Measurements from ENCODE around the gene POGLUT2.
"Not testable (repeated sequence)": the region's sequence is repeated elsewhere in the genome, so short reads cannot be mapped to it uniquely, and the experiment has no call there.

The POGLUT2 gene

DNA sequence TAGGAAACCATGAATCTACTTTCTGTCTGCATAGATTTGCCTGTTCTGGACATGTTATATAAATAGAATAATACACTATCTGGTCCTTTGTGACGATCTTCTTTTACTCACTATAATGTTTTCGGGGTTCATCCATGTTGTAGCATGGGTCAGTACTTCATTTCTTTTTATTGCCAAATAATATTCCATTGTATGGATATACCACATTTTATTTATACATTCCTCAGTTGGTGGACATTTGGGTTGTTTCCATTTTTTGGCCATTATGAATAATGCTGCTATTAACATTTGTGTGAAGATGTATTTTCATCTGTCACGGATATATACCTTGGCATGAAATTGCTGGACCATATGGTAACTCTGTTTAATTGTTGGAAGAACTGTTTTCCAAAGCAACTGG lies 6.9 kb upstream of the POGLUT2 start:
- DNase-seq, result no peak

DNA sequence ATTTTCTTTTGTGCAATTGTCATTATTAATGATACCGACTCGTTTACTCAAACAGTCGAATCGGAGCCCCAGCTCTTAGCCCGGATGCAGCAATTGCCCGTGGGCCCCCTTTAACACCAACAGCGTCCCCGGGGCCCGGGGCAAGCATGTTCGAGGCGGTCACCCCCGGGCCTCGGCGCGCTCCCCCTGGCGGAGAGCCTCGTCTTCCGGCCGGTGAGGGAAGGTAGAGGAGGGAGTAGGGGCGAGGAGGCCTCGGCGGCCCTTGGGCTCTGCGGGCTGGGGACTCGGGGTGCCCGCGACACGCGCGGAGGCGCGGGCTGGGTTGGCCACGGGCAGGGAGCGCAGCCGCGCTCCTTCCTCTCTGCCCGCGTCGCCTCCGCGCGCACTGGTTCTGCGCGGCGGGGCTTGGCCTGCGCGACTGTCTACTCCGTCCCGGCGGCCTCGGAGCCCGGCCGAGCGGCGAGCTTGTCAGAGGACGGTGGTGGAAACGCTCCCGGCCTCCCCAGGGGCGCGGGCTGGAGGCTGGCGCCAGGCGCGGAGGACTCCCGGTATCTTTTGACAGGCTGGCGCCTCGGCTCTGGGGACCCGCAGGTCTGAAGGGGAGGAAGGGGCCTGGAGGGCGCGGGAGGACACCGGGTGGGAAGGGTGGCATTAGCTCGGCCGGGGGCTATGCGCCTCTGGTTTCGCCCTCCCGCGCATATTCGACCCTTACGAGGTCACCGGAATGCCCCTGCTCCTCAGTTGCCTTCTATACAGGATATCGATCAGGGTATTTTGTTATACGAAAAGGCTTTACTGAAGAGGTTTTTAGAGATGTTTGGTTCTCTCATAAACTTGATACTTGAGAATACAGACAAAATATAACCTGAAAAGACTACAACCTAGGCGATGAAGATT lies 1.6 kb upstream of the POGLUT2 start:
- no peak for DNase-seq

DNA sequence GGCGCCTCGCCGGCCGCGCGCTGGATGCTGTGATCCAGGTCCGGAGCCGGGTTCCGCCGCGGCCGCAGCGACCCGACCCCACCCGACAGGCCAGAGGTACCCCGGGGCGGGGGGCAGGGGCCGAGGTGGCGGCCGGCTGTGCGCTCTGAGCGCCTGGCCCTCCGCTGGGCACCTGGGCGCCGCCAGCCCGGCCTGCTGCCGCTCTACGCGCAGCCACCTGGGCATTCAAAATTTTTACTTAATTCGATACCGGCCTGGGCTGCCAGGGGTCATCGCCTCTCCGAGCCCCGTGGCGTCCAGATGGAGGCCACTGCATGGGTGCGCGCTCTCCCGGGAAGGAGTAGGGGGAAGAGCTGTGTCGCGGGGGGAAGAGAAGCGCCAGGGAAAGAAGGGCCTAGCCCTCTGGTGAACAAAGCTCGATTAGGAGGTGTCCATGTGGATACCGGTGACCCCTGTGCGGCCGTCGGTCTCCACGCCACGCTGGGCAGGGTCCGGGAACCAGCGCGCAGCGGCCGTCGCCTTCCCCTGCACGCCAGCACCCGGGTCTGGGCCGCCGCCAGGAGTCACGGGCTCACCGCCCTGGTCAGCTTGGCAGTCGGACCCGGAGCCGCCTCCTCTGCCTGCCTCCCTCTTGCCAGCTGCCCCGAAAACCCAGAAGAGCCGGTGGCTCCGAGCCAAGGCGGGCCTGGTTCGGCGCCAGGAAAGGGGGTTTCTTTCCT lies 809 bp upstream of the POGLUT2 start:
- DNase-seq, result no peak

DNA sequence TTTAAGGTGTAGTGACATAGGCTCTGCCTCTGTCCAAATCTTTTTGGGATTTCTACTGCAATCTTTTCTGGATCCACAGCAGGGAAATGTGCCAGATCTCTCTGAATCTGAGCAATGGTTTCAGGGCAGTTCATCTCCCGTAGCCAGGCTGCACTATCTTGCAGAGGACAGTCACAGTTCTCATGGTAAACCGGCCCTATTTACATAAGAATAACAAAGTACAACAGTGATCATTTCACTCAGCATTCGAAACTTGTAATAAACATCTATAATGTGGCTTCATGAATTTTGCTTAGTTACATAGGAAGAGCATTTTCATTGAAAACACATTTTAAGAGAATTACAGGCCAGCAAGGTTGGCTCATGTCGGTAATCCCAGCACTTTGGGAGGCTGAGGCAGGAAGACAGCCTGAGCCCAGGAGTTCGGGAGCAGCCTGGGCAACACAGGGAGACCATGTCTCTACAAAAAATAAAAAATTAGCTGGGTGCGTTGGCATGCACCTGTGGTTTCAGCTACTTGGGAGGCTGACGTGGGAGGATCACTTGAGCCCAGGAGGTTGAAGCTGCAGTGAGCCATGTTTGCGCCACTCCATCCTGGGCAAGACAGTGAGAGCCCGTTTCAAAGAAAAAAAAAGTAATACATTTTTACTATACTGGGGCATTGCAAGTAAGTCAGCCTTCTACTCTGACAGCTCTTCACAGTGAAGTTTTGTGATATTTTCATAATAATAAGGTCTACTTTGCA lies 5.0 kb downstream of the POGLUT2 start:
- no peak for DNase-seq

DNA sequence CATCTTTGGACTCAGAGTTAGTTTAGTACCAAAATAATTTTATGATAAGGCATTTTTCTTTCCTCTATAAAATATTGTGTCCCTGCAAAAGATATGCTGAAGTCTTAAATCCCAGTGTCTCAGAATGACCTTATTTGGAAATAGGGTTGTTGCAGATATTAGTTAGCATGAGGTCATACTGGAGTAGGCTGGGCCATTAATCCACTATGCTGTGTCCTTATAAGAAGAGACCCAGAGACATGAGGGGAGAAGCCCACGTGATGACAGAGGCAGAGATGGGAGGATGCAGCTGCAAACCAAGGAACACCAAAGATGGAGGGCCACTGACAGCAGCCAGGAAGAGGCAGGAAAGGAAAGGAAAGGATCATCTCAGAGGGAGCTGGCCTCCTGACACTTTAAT lies 6.4 kb downstream of the POGLUT2 start:
- no peak for DNase-seq

DNA sequence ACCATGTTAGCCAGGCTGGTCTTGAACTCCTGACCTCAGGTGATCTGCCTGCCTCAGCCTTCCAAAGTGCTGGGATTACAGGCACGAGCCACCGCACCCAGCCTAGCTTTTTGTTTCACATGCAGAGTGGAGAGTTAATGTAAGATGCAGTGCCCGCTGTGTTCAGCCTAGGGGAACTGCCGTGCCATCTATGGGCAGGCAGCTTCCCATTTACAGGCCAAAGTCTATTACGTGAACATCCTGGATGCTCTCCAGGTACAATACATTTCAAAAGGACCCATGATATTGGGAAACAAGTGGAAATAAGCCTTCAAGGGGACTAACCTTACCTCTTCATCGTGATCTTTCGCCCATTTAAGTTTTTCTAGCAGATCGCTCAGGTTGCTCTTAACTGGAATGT lies 10.1 kb downstream of the POGLUT2 start:
- no peak for DNase-seq

DNA sequence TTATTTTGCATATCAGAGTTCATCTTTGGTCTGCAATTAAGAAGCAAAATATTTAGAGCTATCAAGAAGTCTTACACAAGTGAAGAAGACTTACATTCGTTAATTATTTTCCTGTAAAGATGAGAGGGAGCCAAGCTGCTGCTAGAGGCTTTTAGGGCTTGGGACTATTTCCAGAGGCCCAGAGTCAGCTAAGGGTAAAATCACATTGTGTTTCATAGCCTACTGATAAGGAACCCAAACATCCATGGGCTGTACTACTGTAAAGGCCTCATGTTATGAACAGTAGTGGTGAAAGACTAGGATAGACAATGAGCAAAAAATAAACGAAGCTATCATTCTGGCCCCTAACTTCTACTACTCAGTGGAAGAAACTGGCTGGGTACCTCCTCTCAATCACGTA lies 14.3 kb downstream of the POGLUT2 start:
- no peak for DNase-seq

DNA sequence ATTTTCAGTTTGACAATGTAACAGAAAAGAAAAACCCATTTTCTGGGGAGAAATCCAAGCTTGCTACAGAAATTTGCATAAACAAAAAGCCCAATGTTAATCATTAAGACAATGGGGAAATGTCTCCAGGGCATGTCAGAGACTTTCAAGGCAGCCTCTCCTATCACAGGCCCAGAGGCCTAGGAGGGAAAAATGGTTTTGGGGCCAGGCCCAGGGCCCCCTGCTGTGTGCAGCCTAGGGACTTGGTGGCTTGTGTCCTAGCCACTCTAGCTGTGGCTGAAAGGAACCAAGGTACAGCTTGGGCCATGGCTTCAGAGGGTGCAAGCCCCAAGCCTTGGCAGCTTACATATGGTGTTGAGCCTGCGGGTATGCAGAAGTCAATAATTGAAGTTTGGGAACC lies 17.2 kb downstream of the POGLUT2 start:
- DNase-seq, result no peak

DNA sequence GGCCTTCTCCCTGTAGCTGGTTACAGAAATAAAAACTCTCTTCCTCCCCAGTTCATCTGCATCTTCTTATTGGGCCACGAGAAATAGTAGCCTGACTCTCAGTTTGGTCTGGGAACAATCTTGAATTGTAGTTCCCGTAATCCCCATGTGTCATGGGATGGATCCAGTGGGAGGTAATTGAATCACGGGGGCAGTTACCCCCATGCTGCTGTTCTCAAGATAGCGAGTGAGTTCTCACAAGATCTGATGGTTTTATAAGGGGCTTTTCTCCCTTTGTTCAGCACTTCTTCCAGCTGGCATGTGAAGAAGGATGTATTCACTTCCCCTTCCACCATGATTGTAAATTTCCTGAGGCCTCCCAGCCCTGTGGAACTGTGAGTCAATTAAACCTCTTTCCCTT lies 18.1 kb downstream of the POGLUT2 start:
- DNase-seq, result not testable (repeated sequence)

DNA sequence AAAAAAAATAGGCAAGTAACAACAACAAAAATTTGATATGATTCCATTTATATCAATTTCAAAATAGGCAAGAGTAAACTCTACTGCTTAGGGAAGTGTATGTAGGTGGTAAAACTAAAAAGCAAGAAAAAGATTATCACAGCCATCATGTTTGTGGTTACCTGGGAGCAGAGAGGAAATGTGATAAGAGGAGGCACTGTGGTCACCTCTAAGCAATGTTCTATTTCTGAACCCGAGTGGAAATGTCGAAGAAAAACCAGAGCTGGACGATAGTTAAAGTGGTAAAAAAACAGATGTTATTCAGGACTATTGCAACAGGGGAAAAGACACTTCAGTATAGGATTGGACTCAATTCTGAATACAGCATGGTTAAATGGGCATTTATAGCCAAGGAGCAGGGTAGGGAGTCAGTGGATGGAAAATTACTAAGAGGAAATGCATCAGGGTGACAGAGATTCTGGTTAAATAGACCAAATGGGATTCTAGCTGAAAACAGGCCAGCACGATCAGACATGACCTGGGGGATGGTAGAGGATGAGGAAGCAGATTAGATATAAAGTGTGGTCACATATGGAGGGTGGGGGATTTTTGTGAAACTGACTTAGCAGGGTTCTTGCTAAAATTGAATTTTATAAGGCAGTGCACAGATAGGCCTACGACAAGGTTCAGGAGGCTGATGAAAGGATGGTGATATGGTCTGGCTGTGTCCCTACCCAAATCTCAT lies 19.2 kb downstream of the POGLUT2 start:
- DNase-seq, result no peak

DNA sequence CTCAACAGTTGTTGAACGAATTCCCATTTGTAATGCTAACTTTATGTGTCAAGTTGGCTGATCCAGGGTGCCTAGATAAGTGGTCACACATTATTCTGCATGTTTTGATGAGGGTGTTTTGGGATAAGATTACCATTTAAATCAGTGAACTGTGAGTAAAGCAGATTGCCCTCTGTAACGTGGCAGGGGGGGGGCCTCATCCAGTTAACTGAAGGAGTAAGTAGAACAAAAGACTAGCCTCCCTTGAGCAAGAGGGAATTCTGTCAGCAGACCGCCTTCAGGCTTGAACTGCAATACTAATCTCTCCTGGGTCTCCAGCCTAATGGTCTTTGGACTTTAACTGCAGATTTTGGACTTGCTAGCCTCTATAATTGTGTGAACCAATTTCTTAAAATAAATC lies 21.0 kb downstream of the POGLUT2 start:
- no peak for DNase-seq

DNA sequence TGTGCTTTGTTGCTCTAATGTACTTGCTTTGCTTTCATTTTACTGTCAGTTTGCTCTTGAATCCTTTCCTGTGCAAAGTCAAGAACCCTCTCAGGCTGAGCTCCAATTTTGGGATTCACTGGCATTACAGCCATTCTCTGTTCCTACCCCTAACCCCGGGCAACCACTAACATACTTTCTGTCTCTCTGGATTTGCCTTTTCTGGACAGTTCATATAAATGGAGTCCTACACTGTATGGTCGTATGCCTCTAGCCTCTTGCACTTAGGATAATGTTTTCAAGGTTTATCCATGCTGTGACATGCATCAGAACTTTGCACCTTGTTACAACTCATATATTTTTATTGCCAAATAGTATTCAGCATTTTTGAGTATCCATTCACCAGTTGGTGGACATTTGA lies 22.5 kb downstream of the POGLUT2 start:
- DNase-seq, result no peak

DNA sequence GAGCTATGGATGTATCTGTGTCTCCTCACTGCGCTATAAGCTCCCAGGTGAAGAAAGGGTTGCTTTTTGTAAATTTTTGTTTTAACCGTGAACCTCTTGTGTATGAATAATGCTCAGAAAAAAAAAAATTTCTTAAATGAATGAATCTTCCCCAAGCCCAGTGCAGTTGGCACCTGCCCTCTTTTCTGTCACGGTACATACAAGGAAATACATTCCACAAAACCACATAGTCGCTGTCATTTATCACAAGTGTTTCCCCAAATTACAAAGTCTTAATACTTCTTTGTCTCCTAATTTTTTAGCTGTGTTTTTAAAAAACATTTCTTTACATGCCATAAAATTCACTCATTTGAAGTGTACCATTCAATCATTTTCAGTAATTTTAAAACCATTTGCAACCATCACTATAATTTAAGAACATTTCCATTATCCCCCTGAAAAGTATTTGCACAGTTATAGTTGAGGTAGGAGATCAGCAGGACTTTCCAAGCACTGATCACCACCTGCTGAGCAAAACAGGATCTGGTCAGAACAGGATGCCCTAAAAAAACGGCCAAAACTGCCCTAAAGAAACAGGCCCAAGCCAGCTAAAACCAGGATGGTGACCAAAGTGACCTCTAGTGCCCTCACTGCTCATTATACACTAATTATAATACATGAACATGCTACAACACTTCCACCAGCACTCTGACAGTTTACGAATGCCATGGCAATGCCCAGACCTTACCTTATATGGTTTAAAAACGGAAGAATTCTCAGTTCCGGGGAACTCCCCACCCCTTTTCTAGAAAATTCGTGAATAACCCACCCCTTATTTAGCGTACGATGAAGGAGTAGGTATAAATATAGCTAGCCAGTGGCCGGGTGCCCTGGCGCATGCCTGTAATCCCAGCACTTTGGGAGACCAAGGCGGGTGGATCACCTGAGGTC lies 23.9 kb downstream of the POGLUT2 start:
- no peak for DNase-seq

DNA sequence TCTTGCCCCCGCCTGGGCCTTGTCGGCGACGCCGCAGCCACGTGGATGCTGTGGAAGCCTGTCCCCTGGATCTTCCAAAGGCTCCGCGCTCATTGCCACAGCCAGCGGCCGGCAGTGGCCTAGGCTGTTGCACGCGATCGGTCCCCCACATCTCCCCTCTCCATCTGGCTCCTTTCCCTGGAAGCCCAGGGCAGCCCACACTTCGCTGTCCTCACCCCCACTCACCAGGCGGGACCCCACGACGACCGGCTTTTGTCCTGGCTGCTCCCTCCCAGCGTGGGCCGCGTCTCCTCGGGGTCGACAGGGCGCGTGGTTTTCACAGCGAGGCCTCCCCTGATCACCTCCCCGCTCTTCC lies 24.6 kb downstream of the POGLUT2 start:
- no peak for DNase-seq

DNA sequence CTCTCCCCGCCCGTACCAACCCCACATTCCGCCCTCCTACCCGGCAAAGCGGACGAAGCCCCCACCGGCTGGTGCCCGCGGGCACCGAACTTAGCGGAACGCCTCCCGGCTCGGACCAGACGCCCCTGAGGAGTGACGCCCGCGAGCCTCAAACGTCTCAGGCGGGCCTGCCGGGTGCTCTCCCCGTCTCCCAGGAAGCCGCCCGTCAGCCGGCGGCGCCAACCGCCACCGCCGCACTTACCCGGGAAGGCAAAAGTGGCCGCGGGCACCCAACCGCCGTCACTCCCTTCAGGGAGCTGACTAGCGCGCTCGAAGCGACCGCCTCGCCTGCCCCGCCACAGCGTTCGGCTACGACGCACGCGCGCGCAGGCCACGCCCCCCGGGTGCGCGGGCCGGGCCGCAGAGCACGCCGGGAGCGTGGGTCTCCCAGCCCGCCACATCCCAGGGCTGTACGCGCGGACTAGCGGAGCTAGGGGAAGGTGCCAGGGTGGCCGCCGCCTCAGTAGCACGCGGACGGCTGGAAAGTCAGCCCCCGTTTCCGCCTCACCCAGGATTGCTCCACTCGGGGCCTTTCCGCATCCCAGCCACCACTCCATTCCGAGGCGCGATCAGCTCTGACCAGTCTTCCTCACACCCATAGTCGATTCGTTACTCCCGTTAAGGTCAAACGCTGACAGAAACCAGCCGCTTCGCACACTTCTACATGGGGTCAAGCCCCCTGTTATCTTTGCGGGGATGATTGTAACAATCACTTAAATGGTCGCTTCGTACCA lies 25.1 kb downstream of the POGLUT2 start, which contains the start of gene TEX30:
Gene TEX30 (minus strand): TSS at position 346 of the 773 bp plus-strand sequence. CDS start 3,760 bp downstream, outside the sequence.
- DNase-seq, result peak; percentile 15

DNA sequence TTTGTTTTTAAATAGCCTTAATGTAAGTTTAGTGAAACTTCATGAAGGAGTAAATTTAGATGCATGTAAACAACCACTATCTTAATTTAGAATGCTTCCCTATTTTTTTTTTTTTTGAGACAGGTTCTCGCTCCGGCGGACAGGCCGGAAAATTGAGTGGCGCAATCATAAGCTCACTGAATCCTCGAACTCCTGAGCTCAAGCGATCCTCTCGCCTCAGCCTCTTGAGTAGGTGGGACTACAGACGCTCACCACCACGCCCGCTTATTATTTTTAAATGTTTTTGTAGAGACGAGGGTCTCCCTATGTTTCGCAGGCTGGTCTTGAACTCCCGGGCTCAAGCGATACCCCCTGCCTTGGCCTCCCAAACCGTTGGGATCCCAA lies 26.7 kb downstream of the POGLUT2 start:
- no peak for DNase-seq

DNA sequence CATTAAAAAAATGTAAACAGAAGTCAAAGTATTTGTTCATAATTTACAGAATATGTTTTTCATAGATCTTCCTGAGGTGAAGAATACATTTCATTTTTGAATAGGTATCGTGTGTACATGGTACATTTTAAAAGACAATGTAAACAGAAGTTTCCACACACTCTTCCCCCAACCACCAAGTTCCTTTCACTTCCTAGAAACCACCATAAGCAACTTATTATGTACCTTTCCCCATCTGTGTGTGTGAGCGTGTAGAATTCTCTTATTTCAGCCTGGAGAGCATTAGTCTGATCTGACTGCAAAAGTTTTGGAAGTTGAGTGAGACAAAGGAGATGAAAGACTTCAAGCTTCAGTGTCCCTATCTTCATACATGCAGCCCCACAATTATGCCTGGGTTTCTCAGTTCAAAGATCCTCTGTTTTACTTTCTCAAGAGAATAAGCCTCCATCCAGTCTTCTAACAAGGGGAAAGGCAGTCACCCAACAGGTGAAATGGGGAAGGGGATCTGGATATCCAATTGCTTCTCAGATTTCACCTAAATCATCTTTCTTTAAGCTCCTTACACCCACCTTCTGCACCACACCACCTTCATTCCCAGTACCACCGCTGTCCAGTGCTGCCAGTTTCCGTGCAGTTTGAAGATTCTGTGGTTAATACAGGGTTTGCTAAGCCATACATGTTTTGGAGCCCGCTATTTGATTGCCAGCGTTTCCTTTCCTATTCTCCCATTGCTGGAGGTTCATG lies 27.3 kb downstream of the POGLUT2 start:
- DNase-seq, result no peak

DNA sequence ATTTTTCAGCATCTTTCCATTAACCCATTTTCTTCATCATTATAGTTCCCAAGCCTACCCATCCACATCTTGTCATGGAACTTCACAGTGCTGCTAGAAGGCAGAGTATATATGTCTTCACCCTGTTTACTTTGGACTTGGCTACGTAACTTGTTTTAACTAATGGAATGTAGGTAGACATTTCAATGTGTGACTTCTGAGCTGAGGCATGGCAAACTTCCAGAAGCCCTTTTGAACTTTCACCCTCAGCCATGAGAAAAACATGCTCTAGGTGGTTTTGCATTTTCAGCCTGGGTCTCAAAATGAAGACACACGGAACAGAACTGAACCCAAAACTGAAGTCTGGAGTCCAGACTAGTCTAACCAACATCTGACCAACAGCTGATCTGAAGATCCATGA lies 28.3 kb downstream of the POGLUT2 start:
- DNase-seq, result no peak

DNA sequence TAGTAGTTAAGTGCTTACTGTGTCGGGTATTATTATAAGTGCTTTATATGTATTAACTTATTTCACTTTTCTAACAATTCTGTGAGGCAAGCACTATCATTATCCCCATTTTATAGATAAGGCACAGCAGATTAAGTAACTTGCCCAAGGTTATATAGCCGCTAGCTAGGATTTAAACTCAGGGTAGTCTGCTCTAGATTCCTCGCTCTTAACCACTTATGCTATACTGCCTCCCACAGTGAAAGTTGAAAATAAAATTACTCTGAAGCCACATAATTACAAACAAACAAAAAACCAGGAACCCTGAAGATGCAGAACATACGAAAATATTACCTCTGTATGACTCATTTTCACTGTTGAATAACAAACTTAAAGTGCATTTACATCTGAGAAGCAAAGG lies 29.1 kb downstream of the POGLUT2 start:
- DNase-seq, result no peak

DNA sequence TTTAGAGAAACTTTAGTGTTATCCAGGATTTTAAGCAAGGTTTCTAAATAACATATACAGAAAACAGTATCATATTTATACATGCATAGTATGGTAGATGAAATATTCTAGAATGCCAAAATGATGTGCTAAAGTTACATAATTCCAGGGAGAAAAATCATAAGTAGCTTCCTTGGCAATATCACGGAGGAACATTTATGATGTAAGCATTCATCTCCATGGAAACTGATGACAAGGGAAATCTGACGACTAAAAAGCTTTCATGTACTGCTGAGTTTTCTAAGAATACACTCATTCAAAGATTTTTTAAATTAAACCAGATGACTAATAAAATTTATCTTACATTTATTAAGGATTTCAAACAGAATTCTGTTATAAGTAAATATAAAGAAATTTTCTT lies 29.9 kb downstream of the POGLUT2 start:
- DNase-seq, result no peak

Measured in NCI-H2081 treated with DMSO at 0.1 percent for 48 hours (cell line).